OCI-LY1 (cell line): ENCODE results near the gene ARHGEF10L.
"Not testable (repeated sequence)": the region's sequence is repeated elsewhere in the genome, so short reads cannot be mapped to it uniquely, and the experiment has no call there.

Experiments
- H2AFZ ChIP-seq: fragments of 200-600 bp; sonication (generic), shearing (Covaris generic); 2 replicates; pipeline ENCODE4 v1.6.0; 2014; ENCODE audit warnings: antibody characterized with exemption, mild to moderate bottlenecking, low read length
- H3F3A ChIP-seq: fragments of 200-600 bp; sonication (generic), shearing (Covaris generic); 2 replicates; pipeline ENCODE4 v1.6.0; 2014; ENCODE audit warnings: mild to moderate bottlenecking, antibody characterized with exemption, low read length, moderate library complexity; ENCODE audit not compliant: insufficient read depth
- H3K27ac ChIP-seq: fragments of 200-600 bp; sonication (generic); 2 replicates; pipeline ENCODE4 v1.5.1; 2014; ENCODE audit warnings: low read length, mixed run types, mild to moderate bottlenecking, low read depth; ENCODE audit not compliant: poor library complexity, severe bottlenecking
- H3K27me3 ChIP-seq: fragments of 200-600 bp; sonication (generic); 2 replicates; pipeline ENCODE4 v1.6.0; 2014; ENCODE audit warnings: antibody characterized with exemption, mild to moderate bottlenecking, low read length, moderate library complexity; ENCODE audit not compliant: insufficient read depth
- H3K36me3 ChIP-seq: fragments of 200-600 bp; sonication (generic); 2 replicates; pipeline ENCODE4 v1.6.1; 2014; ENCODE audit warnings: mild to moderate bottlenecking, antibody characterized with exemption, low read length, moderate library complexity, mixed read lengths; ENCODE audit not compliant: insufficient read depth
- H3K4me1 ChIP-seq: fragments of 200-600 bp; sonication (generic); 2 replicates; pipeline ENCODE4 v1.5.1; 2014; ENCODE audit warnings: mild to moderate bottlenecking, low read length, moderate library complexity; ENCODE audit not compliant: insufficient read depth, severe bottlenecking
- H3K4me2 ChIP-seq: fragments of 200-600 bp; sonication (generic), shearing (Covaris generic); 2 replicates; pipeline ENCODE4 v1.6.1; 2014; ENCODE audit warnings: low read length
- H3K4me3 ChIP-seq: fragments of 200-600 bp; sonication (generic); 2 replicates; pipeline ENCODE4 v1.5.1; 2014; ENCODE audit warnings: low read length, low read depth, mild to moderate bottlenecking, mixed read lengths; ENCODE audit not compliant: poor library complexity, severe bottlenecking
- H3K79me2 ChIP-seq: fragments of 200-600 bp; shearing (Covaris generic); 2 replicates; pipeline ENCODE4 v1.6.1; 2016; ENCODE audit warnings: mixed run types, low read length, mixed read lengths; ENCODE audit not compliant: insufficient read depth
- H3K9ac ChIP-seq: fragments of 200-600 bp; sonication (generic), shearing (Covaris generic); 2 replicates; pipeline ENCODE4 v1.6.1; 2014; ENCODE audit warnings: mild to moderate bottlenecking, low read length, mixed read lengths
- H3K9me2 ChIP-seq: fragments of 200-600 bp; sonication (generic), shearing (Covaris generic); 2 replicates; pipeline ENCODE4 v1.6.1; 2014; ENCODE audit warnings: low read depth, mild to moderate bottlenecking, low read length, mixed read lengths
- H3K9me3 ChIP-seq: fragments of 200-600 bp; shearing (Covaris generic); 2 replicates; pipeline ENCODE4 v1.6.1; 2014; ENCODE audit warnings: low read length, mixed read lengths
- H4K20me1 ChIP-seq: fragments of 200-600 bp; sonication (generic), shearing (Covaris generic); 2 replicates; pipeline ENCODE4 v1.6.0; 2016; ENCODE audit warnings: mild to moderate bottlenecking, low read length; ENCODE audit not compliant: insufficient read depth
- EZH2 ChIP-seq: fragments of 200-600 bp; sonication (generic), shearing (Covaris generic); IDR thresholded peaks from 2 replicates; pipeline ENCODE4 v1.8.0; 2017; ENCODE audit warnings: borderline replicate concordance, mixed run types, mild to moderate bottlenecking, antibody characterized with exemption, low read length, moderate library complexity, mixed read lengths
- TF ChIP-seq, protein P1 (sequence below): fragments of 200-600 bp; sonication (generic), shearing (Covaris generic); IDR thresholded peaks from 2 replicates; pipeline ENCODE4 v1.5.1; 2017; ENCODE audit warnings: mild to moderate bottlenecking, antibody characterized with exemption, low read length, moderate library complexity, mixed read lengths

The ARHGEF10L gene, protein sequence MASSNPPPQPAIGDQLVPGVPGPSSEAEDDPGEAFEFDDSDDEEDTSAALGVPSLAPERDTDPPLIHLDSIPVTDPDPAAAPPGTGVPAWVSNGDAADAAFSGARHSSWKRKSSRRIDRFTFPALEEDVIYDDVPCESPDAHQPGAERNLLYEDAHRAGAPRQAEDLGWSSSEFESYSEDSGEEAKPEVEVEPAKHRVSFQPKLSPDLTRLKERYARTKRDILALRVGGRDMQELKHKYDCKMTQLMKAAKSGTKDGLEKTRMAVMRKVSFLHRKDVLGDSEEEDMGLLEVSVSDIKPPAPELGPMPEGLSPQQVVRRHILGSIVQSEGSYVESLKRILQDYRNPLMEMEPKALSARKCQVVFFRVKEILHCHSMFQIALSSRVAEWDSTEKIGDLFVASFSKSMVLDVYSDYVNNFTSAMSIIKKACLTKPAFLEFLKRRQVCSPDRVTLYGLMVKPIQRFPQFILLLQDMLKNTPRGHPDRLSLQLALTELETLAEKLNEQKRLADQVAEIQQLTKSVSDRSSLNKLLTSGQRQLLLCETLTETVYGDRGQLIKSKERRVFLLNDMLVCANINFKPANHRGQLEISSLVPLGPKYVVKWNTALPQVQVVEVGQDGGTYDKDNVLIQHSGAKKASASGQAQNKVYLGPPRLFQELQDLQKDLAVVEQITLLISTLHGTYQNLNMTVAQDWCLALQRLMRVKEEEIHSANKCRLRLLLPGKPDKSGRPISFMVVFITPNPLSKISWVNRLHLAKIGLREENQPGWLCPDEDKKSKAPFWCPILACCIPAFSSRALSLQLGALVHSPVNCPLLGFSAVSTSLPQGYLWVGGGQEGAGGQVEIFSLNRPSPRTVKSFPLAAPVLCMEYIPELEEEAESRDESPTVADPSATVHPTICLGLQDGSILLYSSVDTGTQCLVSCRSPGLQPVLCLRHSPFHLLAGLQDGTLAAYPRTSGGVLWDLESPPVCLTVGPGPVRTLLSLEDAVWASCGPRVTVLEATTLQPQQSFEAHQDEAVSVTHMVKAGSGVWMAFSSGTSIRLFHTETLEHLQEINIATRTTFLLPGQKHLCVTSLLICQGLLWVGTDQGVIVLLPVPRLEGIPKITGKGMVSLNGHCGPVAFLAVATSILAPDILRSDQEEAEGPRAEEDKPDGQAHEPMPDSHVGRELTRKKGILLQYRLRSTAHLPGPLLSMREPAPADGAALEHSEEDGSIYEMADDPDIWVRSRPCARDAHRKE (N-terminal part only)

GRCh38 chr1:17539477-17540254 is at the start of gene ARHGEF10L:
ARHGEF10L (plus strand) TSS chr1:17539698; CDS start chr1:17580596, 40,898 bp downstream.
- no peaks in the 10 kb centered on the region for H3K36me3 ChIP-seq
- no peak within 1 kb of the TSS for H3K4me3 ChIP-seq
- H3K4me1 ChIP-seq, result peaks cover 8% of the 10 kb centered on the region
- no peaks in the 10 kb centered on the region for H3K9me2 ChIP-seq
- no peaks in the 10 kb centered on the region for H4K20me1 ChIP-seq
- H3F3A ChIP-seq, result no peaks in the 10 kb centered on the region
- H3K9ac ChIP-seq, result no peak within 1 kb of the TSS
- no peak for TF ChIP-seq EZH2
- TF ChIP-seq, protein P1, sequence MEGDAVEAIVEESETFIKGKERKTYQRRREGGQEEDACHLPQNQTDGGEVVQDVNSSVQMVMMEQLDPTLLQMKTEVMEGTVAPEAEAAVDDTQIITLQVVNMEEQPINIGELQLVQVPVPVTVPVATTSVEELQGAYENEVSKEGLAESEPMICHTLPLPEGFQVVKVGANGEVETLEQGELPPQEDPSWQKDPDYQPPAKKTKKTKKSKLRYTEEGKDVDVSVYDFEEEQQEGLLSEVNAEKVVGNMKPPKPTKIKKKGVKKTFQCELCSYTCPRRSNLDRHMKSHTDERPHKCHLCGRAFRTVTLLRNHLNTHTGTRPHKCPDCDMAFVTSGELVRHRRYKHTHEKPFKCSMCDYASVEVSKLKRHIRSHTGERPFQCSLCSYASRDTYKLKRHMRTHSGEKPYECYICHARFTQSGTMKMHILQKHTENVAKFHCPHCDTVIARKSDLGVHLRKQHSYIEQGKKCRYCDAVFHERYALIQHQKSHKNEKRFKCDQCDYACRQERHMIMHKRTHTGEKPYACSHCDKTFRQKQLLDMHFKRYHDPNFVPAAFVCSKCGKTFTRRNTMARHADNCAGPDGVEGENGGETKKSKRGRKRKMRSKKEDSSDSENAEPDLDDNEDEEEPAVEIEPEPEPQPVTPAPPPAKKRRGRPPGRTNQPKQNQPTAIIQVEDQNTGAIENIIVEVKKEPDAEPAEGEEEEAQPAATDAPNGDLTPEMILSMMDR, result no peak
- no peak within 1 kb of the TSS for H3K4me2 ChIP-seq
- H3K27me3 ChIP-seq, result peaks cover 4% of the 10 kb centered on the region; the same call in 1 of the 2 replicates
- H3K27ac ChIP-seq, result no peak within 1 kb of the TSS
- no peaks in the 10 kb centered on the region for H3K9me3 ChIP-seq
- H3K79me2 ChIP-seq, result no peaks in the 10 kb centered on the region
- no peak within 1 kb of the TSS for H2AFZ ChIP-seq

GRCh38 chr1:17489768-17490417 is 49.6 kb upstream of the ARHGEF10L start:
- H3K9me3 ChIP-seq, H3K4me2 ChIP-seq, H3K36me3 ChIP-seq, H2AFZ ChIP-seq, H4K20me1 ChIP-seq, H3K4me1 ChIP-seq, H3K79me2 ChIP-seq, H3K4me3 ChIP-seq, H3K27me3 ChIP-seq, H3K9ac ChIP-seq, H3F3A ChIP-seq, H3K9me2 ChIP-seq, H3K27ac ChIP-seq: not testable (repeated sequence)

- H2AFZ ChIP-seq, H3K27me3 ChIP-seq, H3K9me2 ChIP-seq, H3K4me2 ChIP-seq, H3K4me3 ChIP-seq, H3F3A ChIP-seq, H3K4me1 ChIP-seq, H3K36me3 ChIP-seq, H3K9me3 ChIP-seq, H3K9ac ChIP-seq, H3K79me2 ChIP-seq, H4K20me1 ChIP-seq, H3K27ac ChIP-seq: not testable (repeated sequence)
Measured at GRCh38 chr1:17490667-17491066, 48.8 kb upstream of the ARHGEF10L start.
